ENCODE measurements around the gene ACOXL.

The ACOXL gene

GRCh38 chr2:110799376-110799775, 67.0 kb downstream of the ACOXL start:
- no peak for DNase-seq

- no peak for DNase-seq
These were observed 68.4 kb downstream of the ACOXL start for GRCh38 chr2:110800611-110801402.

- no peak for DNase-seq
These were observed 70.0 kb downstream of the ACOXL start for GRCh38 chr2:110802208-110802932.

DNA sequence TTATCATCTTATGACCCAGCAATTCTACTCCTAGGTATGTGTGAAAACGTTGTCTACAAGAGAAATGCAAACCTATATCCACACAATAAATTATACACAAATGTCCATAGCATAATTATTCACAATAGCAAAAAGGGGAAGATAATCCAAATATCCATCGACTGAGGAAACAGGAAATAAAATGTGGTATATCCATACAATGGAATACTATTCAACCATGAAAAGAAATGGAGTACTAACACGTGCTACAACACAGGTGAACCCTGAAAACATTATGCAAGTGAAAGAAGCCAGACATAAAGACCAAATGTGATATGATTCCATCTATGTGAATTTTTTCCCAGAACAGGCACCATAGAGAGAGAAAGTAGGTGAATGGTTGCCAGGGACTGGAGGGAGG, 72.1 kb downstream of the ACOXL start:
- DNase-seq = no peak

DNA sequence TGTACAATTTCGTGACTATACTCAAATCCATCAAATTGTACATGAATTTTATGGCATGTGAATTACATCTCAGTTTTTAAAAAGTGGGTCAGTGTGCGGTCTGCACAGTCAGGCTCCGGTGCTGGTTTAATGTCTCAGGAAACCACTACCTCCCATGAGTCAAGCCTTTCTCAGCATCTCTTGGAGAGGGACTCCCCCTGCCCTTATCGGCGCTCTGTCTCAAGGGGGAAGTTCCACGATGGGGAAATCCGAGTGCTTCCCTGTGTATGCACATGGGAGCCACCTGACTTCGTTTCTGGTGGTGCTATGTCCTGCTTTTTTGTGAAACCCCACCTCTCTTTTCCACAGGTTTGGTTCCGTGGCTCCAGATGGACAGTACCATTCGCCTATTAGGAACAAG, 72.5 kb downstream of the ACOXL start:
- no peak for DNase-seq

DNA sequence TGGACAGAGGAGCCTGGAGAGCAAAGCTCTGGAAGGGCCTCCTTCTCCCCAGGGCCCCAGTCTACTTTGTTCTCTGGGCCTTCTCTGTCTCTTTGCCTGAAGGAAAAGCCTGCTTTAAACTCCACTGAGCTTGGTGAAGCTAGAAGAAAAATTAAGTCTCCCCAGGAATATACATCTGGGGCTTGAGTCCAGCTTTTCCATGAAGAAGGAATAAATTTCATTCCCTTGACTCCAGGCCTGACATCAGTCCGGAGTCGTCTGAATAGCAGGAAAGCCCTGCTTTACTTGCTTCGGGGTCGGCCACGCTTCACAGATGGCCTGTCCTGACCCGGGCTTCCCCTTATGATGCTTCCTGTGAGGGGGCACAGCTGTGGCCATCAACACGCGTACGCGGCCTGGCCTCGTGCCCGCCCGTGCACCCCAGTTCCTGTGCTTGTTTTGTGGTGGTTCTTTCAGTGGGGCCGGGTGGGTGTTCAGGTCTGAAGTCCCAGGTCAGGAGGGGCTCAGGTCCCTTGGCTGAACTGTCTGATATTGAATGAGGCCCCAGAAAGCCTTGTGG, 73.6 kb downstream of the ACOXL start:
- no peak for DNase-seq

DNA sequence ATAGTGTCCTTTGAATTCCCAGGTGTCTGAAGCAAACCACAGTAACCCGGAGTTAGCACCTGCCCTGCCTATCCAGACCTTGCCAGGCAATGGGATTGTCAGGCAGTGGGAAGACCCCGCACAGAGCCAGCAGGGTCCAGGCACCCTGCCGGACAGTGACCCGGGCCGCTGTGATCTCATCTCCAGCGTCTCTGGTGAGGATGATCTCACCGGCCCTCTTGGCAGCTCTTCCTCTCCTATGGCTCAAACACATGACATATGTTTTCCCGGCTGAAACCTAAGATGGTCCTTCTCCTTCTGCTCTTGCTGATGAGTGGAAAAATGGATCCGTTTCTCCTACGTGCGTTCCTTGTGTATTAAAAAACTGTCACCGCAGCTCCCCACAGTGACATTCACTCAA, 75.1 kb downstream of the ACOXL start:
- DNase-seq = no peak

GRCh38 chr2:110810404-110810803, 78.0 kb downstream of the ACOXL start:
- DNase-seq = no peak

DNA sequence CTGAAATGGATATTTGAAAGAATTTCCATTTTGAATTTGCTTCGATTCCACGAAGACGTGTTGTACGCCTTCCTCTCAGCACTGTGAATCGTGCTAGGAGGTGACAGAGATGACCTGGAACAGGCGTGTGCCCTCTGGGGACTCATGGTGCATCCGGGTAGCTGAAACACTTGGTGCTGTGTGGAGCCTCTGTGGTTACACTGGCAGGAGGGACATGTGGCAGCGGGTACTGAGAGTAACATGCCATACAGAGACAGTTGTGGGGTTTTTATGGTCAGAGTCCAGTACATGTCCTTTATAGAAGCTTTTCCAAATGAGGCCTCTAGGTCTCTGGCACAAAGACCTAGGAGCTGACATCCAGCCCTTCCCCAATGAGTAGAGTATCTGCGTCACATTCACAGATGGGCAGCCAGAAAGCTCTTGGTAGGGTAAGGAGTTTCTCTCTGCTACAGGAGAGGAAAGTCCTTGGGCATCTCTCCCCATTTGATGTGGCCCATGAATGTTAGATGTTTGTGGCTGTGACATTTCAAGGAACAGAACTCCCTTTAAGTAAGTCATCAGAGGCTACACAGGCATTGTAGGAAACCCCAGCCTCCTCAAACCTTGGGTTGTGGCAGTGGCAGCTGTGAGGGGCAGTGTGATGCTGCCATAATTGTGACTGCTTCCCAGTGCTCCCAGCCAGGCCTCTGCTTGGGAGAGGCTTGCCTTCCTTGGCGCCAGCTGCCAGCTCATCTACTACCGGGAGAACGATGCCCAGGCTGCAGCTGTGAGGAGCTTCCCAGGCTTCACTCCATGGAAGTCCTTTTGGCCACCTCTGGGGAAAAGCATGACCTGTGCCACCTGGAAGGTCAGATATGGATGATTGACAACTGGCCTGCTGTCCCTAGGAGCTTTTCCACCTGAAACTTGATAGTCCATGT, 80.6 kb downstream of the ACOXL start:
- DNase-seq = no peak

DNA sequence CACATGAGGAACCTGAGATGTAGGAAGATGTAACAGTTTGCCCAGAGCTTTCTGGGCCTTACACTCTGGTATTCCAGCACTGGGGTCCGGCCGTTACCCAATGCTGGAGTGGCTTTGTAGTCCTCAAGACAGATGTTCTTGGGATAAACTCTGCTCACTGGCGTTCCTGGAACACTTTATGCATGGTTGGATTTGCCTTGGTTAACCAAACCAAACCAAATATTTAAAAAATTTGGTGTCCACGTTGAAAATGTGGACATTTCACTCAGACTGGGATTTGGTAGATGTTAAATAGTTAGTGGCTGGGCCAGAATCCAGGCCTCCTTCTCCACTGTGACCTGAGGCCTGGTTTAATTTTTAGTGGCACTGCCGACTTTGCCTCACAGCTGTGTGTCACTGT, 81.5 kb downstream of the ACOXL start:
- DNase-seq = no peak

DNA sequence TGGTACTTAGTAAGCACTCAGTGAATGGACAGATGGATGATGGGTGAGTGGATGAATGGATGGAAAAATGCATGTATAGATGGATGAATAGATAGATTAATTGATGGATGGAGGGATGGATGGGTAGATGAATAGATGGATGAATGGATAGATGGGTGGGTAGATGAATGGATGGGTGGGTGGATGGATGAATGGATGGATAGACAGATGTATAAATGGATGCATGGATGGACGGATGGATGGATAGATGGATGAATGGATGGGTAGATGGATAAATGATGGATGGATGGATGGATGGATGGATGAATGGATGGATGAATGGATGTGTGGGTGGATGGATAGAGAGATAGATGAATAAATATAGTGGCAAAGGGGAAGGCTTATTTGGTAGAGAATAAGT, 83.6 kb downstream of the ACOXL start:
- DNase-seq = no peak

GRCh38 chr2:110816404-110817365, 84.3 kb downstream of the ACOXL start:
- no peak for DNase-seq

DNA sequence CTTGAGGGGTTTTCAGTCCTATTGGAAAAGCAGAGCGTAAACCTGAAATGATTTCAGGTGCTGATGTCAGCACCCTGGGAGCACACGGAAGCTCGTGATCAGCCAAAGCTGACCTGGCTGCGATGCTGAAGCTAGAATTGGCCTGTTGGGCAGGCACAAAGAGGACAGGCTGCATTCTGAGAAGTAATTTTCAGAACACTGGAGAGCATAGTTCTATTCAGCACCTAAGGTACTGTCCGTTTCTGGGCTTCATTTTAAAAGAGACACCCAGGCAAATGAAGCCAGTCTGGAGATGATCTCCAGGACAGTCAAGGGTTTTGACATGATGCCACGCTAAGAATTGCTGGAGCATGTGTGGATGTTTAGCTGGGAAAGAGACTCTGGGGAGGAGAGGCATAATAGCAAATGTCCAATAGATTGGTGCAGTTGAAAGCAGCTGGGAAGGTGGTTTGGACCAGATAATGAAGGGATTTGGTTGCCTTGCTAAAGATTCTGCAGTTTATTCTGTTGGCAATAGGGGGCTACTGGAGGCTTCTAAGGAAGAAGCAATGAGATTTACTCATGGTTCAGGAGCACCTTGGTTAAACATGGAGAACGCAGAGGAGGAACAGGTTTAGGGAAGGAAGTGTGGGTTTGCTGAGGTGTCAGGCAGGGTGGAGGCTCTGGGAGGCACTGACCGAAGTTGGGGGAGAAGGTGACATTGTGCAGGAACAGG, 86.6 kb downstream of the ACOXL start:
- DNase-seq = no peak

GRCh38 chr2:110819711-110820110, 87.3 kb downstream of the ACOXL start:
- no peak for DNase-seq

GRCh38 chr2:110820128-110820527, 87.8 kb downstream of the ACOXL start:
- no peak for DNase-seq

DNA sequence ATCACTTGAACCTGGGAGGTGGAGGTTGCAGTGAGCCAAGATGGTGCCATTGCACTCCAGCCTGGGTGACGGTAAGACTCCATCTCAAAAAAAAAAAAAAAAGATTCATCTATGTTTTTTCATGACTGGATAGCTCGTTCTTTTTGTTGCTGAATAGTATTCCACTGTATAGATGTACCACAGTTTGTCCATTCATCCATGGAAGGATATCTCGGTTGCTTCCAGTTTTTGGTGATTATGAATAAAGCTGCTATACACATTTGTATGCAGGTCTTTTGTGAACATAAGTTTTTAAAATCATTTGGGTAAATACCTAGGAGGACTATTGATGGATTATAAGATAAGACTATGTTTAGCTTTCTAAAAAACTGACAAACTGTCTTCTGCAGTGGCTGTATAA, 90.8 kb downstream of the ACOXL start:
- DNase-seq = no peak

DNA sequence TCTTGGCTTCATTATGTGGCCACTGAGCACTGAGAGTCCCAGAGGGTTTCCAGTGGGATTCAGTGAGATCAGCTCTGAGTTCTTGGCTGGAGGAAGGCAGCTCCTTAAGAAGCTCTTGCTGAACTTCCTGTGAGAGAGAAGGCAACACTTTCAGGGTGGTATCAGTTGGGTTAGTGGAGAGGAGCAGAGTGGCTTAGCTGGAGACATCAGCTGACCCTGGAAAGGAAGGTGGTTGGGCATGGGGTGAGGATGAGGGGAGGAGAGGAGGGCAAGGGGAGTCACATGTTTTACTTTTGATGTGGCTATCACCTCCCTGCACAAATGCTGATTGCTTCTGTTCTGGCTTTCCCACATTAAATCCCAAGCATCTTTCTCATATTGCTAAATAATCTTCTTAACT, 95.1 kb downstream of the ACOXL start:
- DNase-seq = no peak

DNA sequence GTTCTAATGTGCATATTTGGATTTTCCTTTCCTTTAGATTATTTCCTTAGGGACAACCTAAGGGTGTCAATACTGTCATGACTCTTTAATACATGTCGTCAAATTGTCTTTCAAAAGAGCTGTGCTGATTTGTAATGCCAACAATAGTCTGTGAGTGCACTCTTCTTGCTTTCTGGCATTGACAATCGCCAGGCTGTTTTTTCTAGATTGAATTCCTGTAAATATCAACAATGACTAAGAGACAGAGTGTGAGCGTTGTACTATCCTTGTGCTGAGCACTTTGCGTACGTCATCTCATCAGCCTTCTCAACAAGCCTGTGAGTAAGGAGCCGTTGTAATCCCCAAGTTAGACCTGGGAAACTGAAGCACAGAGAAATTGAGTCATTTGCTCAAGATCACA, 96.0 kb downstream of the ACOXL start:
- no peak for DNase-seq

DNA sequence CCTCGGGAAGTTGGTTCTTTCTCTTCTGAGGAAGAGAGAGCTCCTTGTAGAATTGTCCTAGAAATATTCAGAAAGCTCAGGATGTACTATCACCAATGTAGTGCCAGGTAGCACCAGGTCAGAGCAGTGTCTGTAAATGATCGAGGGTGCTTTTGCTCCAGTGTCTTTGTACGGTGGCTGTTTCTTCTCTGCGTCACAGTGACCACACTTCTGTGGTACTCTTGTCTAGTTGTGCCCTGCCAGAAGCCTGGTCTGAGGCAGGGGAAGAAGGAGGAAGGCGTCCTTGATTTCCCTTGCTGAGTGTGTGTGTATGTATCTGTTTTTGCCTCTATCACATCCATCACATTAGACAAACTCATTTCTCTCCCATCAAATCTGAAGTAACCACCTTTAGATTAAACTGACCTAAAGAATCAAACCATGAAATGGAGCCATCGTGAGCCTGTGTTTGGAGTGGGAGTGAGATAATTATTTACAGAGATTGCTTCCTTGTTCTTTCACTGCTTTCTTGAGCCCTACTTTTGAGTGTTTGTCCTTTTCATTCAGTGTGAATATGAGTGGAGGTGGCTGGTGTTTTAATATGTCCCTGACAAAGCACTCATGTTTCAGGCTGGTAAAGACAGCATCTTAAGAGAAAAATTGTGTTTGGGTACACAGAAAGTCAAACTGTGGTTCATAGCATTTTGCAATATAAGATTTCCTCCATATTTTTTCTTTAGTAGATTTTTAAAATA, 97.2 kb downstream of the ACOXL start:
- DNase-seq = no peak

GRCh38 chr2:110832740-110833139, 100.4 kb downstream of the ACOXL start:
- no peak for DNase-seq

All from fibroblast of skin of right biceps (primary cell).